HG03575 (cell line): ENCODE data around the gene VAV3.

ENCODE experiments used
- ATAC-seq: cut with Tn5 transposase; IDR thresholded peaks from one replicate; pipeline ENCODE4 v1.9.1; 2021; ENCODE audit not compliant: unreplicated experiment, insufficient number of reproducible peaks, low FRiP score; ENCODE audit errors: extremely low read depth

The VAV3 gene

GRCh38 chr1:107544285-107544684, 420.7 kb downstream of the VAV3 start:
- no peak for ATAC-seq

DNA sequence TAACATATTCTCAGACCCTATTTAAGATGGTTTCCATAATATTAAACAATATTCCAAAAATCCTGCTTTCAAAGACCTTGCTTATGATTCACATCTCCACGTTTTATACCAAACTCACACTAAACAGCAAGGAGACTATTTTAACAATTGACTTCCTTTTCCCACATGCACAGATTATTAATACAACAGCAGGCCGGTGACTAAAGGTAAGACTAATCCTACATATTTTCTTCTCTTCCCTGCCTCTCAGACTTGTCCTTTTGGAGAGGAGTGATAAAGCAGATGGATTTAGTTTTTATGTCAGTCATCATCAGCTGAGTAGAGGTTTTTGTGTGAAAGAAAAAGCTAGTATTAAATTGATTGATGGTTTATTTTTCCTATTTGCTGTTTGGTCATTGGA, 423.6 kb downstream of the VAV3 start:
- no peak for ATAC-seq

GRCh38 chr1:107538502-107538901, 426.5 kb downstream of the VAV3 start:
- ATAC-seq = no peak

- ATAC-seq = no peak
Observed at GRCh38 chr1:107536266-107536665, 428.7 kb downstream of the VAV3 start.

- ATAC-seq = no peak
Observed at GRCh38 chr1:107535091-107535490, 429.9 kb downstream of the VAV3 start.

DNA sequence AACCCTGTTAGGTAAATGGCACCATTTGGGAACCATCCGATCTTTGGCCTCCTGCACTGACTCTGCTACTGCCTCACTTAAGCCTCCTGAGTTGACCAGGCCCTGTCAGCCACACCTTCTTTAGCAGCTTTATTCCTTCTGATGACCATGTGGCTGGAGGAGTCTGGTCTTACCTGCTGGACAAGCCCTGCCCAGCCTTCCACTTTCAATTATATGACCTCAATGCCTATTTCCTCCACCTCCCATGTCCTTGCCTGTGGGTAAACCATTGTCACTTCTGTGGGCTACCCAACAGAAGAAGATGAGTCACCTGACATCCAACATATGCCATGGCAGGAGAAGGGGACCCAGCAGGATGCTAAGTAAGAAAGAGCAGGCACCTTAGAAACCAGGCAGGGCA, 430.3 kb downstream of the VAV3 start:
- no peak for ATAC-seq

DNA sequence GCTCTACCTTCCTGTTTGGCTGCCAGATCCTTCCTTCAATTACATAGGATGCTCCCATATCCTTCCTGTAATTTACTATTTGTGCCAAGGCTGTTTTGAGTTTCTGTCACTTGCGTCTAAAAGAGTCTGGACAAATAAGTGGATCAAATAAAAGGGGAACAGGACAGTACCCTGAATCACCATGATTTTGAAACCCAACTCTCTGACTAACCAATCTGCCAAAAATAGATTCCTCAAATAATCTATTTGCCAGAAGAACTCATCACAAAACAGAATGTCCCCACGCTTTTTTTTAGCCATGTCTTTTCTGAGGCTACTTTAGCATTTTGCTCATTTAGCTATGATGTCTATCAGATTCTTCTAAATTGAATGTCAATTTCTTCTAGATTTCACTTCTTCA, 431.5 kb downstream of the VAV3 start:
- ATAC-seq = no peak

- ATAC-seq = no peak
Observed at GRCh38 chr1:107532318-107532717, 432.7 kb downstream of the VAV3 start.

DNA sequence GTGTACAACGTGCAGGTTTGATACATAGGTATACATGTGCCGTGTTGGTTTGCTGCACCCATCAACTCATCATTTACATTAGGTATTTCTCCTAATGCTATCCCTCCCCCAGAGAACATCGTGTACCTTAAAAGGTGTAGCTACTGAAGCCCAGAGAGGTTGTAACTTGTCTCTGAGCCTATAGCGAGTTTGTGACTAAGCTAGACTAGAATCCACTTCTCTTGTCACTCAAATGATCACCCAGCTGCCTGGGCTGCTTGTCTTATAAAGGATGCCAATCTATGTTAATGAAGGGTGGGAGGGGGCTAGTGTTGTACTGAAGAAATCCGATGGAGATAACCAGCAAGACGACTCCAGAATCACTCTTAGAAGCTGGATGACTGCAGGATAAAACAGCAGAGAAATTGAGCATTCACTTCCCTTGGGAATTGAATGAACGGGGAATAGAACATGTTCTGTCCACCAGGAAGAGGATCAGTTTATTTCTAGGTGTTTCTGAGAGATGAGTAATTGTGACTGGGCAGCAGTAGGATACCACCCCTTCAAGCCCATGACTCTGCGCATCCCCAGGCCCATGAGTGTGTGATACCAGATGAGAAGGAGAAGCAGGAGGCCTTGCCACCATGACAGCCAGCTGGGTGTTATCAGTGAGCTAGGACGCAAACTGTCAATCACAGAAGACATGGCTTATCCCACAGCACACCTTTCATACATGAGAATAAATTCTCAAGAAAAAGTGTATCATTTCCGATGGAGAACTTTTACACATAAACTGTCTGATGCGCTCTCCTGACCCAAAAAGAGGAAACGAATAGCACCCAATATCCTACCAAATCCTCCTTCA, 433.7 kb downstream of the VAV3 start:
- ATAC-seq = no peak

DNA sequence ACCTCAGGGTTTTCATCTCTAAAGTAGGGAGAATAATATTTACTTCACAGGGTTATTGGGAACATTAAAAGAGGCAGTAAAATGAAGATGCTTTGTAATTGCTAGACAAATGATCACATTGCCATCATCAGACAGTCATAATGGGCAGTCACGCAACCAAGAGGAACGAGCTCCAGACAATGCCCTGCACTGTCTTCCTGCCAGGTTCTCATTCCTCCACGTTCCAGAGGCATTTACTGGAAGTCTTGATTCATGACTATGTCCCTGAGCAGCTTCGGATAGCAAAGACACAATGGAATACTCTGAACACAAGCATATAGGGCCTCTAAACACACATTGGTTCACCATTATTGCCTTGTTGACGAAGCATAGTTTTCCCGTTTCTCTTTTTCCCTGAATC, 434.4 kb downstream of the VAV3 start:
- no peak for ATAC-seq

- peak; percentile 88 for ATAC-seq
Observed at GRCh38 chr1:107529511-107530149, 435.4 kb downstream of the VAV3 start.

DNA sequence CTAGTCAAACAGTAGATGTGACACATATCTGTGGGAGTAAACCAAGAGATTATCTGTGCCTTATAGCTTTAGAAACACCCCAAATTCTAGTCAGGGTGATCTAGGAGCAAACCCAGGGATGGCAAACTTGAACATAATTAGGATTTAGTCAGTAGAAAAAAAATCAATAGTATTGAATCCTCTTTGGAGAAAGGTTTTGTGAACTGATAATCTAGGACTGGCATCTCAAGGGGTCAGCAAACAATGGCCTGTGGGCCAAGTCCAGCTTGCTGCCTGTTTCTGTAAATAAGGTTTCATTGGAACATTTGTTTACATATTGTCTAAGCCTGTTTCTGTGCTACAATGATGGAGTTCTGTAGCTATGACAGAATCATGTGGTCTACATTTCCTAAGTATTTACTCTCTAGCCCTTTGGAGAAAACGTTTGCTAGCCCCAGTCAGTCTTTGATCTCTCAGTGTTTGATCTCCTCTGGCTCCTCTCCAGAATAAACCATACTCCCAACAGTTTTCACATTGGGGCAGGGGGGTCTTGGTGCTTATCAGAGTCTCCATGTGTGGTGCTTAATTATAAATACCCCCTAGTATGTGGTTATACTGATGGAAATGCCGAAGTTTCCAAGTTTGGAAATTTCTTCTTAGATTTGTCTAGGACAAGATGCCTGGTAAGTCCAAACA, 438.3 kb downstream of the VAV3 start:
- no peak for ATAC-seq

DNA sequence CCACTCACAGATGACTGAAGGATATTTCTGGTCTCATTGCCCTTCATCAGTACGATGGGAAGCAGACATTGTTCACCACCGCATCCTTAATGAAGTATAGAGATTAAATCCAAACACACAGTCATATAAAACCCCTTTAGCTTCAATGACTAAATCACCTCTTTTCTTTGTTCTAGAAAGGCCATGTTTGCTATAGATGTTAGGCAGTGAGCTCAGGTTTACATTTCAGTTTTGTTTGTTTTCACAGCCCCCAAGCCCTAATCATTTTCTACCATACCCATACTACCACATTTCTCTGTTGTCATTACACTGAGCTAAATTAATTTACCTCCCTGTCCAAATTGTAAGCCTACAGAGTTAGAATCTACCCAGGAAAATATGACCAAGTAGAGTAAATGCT, 439.0 kb downstream of the VAV3 start:
- no peak for ATAC-seq

DNA sequence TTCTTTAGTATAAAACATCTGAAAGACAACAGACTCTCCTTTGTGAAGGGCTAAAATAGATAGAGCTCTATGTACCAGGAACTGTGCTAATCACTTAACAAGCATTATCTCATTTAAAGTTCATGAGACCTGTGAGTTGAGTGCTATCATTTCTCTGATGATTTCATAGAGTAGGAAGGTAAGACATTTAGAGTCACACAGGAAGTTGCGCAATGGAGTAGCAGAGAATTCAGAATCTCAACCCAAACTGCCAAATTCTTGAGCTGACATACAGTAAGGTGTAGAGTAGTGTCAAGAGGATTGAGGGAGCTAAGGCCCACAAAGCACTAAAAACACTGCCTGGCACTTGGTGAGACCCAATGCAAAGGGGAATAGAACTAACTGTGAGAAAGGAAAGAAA, 439.8 kb downstream of the VAV3 start:
- no peak for ATAC-seq

DNA sequence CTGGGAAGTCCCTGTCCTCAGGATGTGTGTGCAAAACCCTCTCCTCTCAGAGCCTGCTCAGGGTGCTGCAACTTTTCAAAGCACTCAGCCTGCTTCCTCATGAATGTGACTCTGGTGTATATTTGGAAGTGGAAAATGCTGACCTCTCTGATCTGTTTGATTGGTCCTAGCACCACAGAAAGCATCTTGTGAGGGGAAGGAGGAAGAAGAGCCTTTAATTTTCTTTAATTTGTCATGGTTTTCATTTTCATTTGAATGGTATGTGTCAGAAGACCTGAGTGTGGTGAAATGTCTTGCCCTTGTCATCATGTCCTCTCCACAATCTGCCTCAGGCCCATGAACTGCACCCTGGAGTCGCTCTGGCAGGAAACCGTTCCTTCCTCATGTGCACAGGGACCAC, 440.7 kb downstream of the VAV3 start:
- no peak for ATAC-seq

DNA sequence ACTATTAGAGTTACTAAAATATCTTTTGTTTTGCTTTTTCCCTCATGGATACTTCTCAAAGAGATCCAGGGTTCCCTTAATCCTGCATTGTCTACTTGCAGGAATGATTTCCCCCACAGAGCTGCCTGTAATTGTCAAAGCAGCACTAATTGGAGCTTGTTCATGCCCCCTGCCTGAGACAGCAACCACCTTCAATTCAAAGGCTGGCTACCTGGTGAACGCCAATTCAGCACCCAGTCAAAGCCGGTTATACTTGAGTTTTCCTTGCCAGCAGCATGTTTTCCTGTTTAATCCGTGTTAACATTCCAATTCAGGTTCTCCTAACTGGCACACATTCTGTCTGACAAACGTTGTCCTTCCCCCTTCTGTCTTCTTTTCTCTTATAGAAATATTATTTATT, 441.2 kb downstream of the VAV3 start:
- ATAC-seq = no peak

GRCh38 chr1:107523061-107523460, 441.9 kb downstream of the VAV3 start:
- ATAC-seq = no peak
